ENCODE data around the gene GABRR2.

- TF ChIP-seq CTCF (IDR thresholded peaks at IDR 0.05 in 2 of 3, conservative IDR thresholded peaks at IDR 0.05 in 1 of 3; ENCODE audit: control insufficient read depth in 2 of 3, extremely low read depth in 1 of 3, insufficient read depth in 1 of 3, low read depth in 3 of 3, low read length in 3 of 3) (no peak), ATF2 (IDR thresholded peaks at IDR 0.05; ENCODE audit: low read length) (no peak), PKNOX1 (IDR thresholded peaks at IDR 0.05) (no peak)
Observed at GRCh38 chr6:89214197-89214596, 100.9 kb downstream of the GABRR2 start.
